Gastrocnemius medialis (tissue), 4 donors: ENCODE results near the gene GSTM4. TPM values are rescaled to one million over a fixed set of nuclear protein-coding genes. Genes with fewer than 3 reads are reported as not detected.
"Not testable (repeated sequence)": the region's sequence is repeated elsewhere in the genome, so short reads cannot be mapped to it uniquely, and the experiment has no call there.

Source experiments
- ATAC-seq, 2 donors: fragments of 150-250 bp; one replicate each; pipeline ENCODE4 v1.9.1; 2016
- DNase-seq, 2 donors: peaks; one replicate each; pipeline ENCODE4 v3.0.0-alpha.2; 2019
- H3K27ac ChIP-seq, 4 donors: fragments of 200-600 bp; sonication (generic); 1 replicate in 1 of 4; 2 replicates in 3 of 4; pipeline ENCODE4 v1.5.1; 2016 to 2018; ENCODE audit warnings: mild to moderate bottlenecking in 2 of 4, moderate library complexity in 1 of 4
- H3K27me3 ChIP-seq, 3 donors: fragments of 200-600 bp; sonication (generic) in 2 of 3; 1 replicate in 1 of 3; 2 replicates in 2 of 3; pipeline versions ENCODE4 v1.5.1 to v1.6.0; 2016 to 2019; ENCODE audit warnings: mild to moderate bottlenecking in 1 of 3, moderate library complexity in 1 of 3
- H3K36me3 ChIP-seq, 2 donors: fragments of 200-600 bp; sonication (generic) in 1 of 2; one replicate each; pipeline ENCODE4 v1.5.1; 2017 to 2018
- H3K4me1 ChIP-seq, 2 donors: fragments of 200-600 bp; sonication (generic) in 1 of 2; one replicate each; pipeline ENCODE4 v1.5.1; 2016 to 2017; ENCODE audit warnings: mild to moderate bottlenecking in 2 of 2
- H3K4me3 ChIP-seq, 4 donors: fragments of 200-600 bp; sonication (generic) in 3 of 4; 1 replicate in 1 of 4; 2 replicates in 3 of 4; pipeline ENCODE4 v1.5.1; 2016 to 2019; ENCODE audit warnings: mild to moderate bottlenecking in 2 of 4
- H3K9me3 ChIP-seq, 3 donors: fragments of 200-600 bp; sonication (generic) in 2 of 3; 1 replicate in 1 of 3; 2 replicates in 2 of 3; pipeline ENCODE4 v1.5.1; 2016 to 2019
- POLR2A ChIP-seq, 2 donors: fragments of 450-650 bp; IDR thresholded peaks; one replicate each; pipeline ENCODE4 v1.6.1; 2017; ENCODE audit warnings: antibody characterized with exemption in 2 of 2, mild to moderate bottlenecking in 2 of 2, moderate library complexity in 2 of 2
- in situ Hi-C, 4 donors: fragments of 200-750 bp; cut with MboI; loops; one replicate each; pipeline versions ENCODE4 v1.15.0 to v1.8.0; 2017; ENCODE audit warnings: low sequenced_read_pairs in 4 of 4
- intact Hi-C: fragments of 100-400 bp; cut with DNase I; formaldehyde crosslinking; loops from one replicate; pipeline ENCODE4 v1.15.1; 2023; ENCODE audit warnings: low total_unique reads
- total RNA-seq, 4 donors: library from RNA; depleted of rRNA; stranded (reverse); fragments of >200 nt; gene quantifications; one replicate each; pipeline versions ENCODE4 v1.1.0 to v1.2.3, GENCODE V29; 2016
- TF ChIP-seq, protein P1 (sequence below), 5 experiments: fragments of 450-650 bp in 3 of 5; fragments of 200-600 bp in 2 of 5; sonication (generic) in 2 of 5; IDR thresholded peaks in 4 of 5; conservative IDR thresholded peaks in 1 of 5; 1 replicate in 4 of 5; 2 replicates in 1 of 5; pipeline ENCODE4 v1.5.1; 2016 to 2019; ENCODE audit warnings: antibody characterized with exemption in 5 of 5, mild to moderate bottlenecking in 3 of 5, moderate library complexity in 3 of 5

Gene GSTM4
- total RNA-seq, 4 donors from 2014 or later: 18.1 to 28.9 (median 25.0) TPM

DNA sequence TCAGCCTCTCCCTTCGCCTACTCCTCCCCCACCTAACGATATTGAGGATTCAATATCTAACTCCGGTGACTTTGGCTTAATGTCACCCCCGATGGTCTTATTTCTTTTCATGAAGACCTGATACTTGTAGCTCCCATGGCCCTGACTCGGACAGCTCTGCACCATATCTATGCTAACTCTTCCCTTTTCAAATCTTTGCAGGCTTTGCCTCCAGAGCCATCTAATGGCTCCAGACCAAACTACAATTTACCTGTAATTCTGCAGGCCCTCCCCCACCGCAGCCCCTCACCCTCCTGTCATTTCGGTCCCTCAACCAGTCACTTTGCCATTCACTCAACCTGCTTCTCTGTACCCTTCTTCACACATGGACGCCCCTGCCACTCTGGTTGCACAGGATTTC lies 48.3 kb downstream of the GSTM4 start:
- no peak for TF ChIP-seq POLR2A (IDR thresholded peaks at IDR 0.05)
- TF ChIP-seq, protein P1, sequence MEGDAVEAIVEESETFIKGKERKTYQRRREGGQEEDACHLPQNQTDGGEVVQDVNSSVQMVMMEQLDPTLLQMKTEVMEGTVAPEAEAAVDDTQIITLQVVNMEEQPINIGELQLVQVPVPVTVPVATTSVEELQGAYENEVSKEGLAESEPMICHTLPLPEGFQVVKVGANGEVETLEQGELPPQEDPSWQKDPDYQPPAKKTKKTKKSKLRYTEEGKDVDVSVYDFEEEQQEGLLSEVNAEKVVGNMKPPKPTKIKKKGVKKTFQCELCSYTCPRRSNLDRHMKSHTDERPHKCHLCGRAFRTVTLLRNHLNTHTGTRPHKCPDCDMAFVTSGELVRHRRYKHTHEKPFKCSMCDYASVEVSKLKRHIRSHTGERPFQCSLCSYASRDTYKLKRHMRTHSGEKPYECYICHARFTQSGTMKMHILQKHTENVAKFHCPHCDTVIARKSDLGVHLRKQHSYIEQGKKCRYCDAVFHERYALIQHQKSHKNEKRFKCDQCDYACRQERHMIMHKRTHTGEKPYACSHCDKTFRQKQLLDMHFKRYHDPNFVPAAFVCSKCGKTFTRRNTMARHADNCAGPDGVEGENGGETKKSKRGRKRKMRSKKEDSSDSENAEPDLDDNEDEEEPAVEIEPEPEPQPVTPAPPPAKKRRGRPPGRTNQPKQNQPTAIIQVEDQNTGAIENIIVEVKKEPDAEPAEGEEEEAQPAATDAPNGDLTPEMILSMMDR (IDR thresholded peaks at IDR 0.05 in 4 of 5, conservative IDR thresholded peaks at IDR 0.05 in 1 of 5): peak in 1 of 5 experiments; percentile 37
- Histone ChIP-seq H3K4me1 (no peaks in the 10 kb centered on the region), H3K36me3 (no peaks in the 10 kb centered on the region), H3K27me3 (no peaks in the 10 kb centered on the region), H3K27ac (no peak overlapping the region), H3K4me3 (no peak overlapping the region), H3K9me3 (no peaks in the 10 kb centered on the region)
- DNase-seq: no peak
- intact Hi-C loops: loop anchor here (5.0 kb wide), 1 partner anchor 62 kb away; no protein-coding TSS in a partner anchor
- no peak for ATAC-seq
- in situ Hi-C loops: no loop called here

- TF ChIP-seq POLR2A (IDR thresholded peaks at IDR 0.05): no peak
- TF ChIP-seq, protein P1 (IDR thresholded peaks at IDR 0.05 in 4 of 5, conservative IDR thresholded peaks at IDR 0.05 in 1 of 5): no peak
- Histone ChIP-seq H3K27ac (no peak overlapping the region), H3K4me1 (no peaks in the 10 kb centered on the region), H3K9me3 (no peaks in the 10 kb centered on the region), H3K36me3 (no peaks in the 10 kb centered on the region), H3K4me3 (no peak overlapping the region), H3K27me3 (no peaks in the 10 kb centered on the region)
- intact Hi-C loops (no loop called here), in situ Hi-C loops (no loop called here)
- no peak for ATAC-seq
- DNase-seq: no peak
Measured at GRCh38 chr1:109705411-109705810, 49.5 kb downstream of the GSTM4 start.

- H3K36me3 ChIP-seq, ATAC-seq, DNase-seq, intact Hi-C loops, H3K27me3 ChIP-seq, H3K9me3 ChIP-seq, in situ Hi-C loops, H3K4me3 ChIP-seq, H3K27ac ChIP-seq, H3K4me1 ChIP-seq: not testable (repeated sequence)
Measured at GRCh38 chr1:109708949-109709348, 53.0 kb downstream of the GSTM4 start.

DNA sequence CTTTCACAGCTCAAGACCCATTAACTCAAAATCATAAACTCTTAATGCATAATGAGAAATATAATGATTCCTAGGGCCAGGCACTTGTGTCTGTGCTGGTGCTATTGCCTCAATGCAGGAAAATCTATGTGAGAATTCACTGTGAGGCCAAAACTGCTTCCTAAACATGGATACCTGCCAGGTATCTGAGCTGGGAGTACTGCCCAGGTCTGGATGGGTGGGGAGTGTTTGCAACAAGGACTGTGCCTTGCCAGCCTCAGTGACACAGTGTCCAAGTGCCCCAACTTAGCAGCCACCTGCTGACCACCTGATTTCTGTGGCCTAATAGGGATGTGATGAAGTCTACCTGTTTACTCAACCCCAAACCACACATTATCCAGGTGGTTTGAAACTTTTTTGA lies 53.9 kb downstream of the GSTM4 start:
- peak; percentile 76 to 91 for ATAC-seq
- intact Hi-C loops, in situ Hi-C loops, DNase-seq, H3K27ac ChIP-seq, H3K9me3 ChIP-seq, H3K27me3 ChIP-seq, H3K4me1 ChIP-seq, H3K36me3 ChIP-seq, H3K4me3 ChIP-seq: not testable (repeated sequence)

Other genes with a start within 250 kb of the GSTM4 start
- 10 to 100 TPM; 63.5 to 82.5 (median 78.2) TPM for gene PSMA5, start 229.7 kb upstream of the GSTM4 start, total RNA-seq
- 100 to 1,000 TPM in 1 of 4 donors, 10 to 100 TPM in 3; 15.7 to 127 (median 83.7) TPM for gene SYPL2, start 189.6 kb upstream of the GSTM4 start, total RNA-seq
- gene ATXN7L2, start 172.2 kb upstream of the GSTM4 start, total RNA-seq: 10 to 100 TPM in 1 of 4 donors, 1 to 10 TPM in 3; 2.1 to 12.1 (median 6.5) TPM
- 1 to 10 TPM; 3.1 to 8.0 (median 3.9) TPM for gene CYB561D1, start 162.0 kb upstream of the GSTM4 start, total RNA-seq
- 10 to 100 TPM in 3 of 4 donors, 1 to 10 TPM in 1; 8.6 to 20.9 (median 15.1) TPM for gene AMIGO1, start 146.4 kb upstream of the GSTM4 start, total RNA-seq
- not detected for gene GPR61, start 116.2 kb upstream of the GSTM4 start, total RNA-seq
- 1 to 10 TPM in 3 of 4 donors, under 1 TPM in 1; 0.90 to 2.5 (median 1.8) TPM for gene GNAI3, start 107.5 kb upstream of the GSTM4 start, total RNA-seq
- gene GNAT2, start 36.5 kb upstream of the GSTM4 start, total RNA-seq: not detected
- gene AMPD2, start 36.3 kb upstream of the GSTM4 start, total RNA-seq: 10 to 100 TPM in 2 of 4 donors, 1 to 10 TPM in 2; 5.3 to 19.4 (median 10.4) TPM
- gene GSTM2, start 12.0 kb downstream of the GSTM4 start, total RNA-seq: 10 to 100 TPM; 29.2 to 41.4 (median 39.0) TPM
- 10 to 100 TPM in 1 of 4 donors, not detected in 3; 30.3 TPM for gene GSTM1, start 31.7 kb downstream of the GSTM4 start, total RNA-seq
- 1 to 10 TPM in 1 of 4 donors, under 1 TPM in 3; 0.15 to 1.9 (median 0.63) TPM for gene GSTM5, start 56.2 kb downstream of the GSTM4 start, total RNA-seq
- 10 to 100 TPM; 54.2 to 85.6 (median 71.8) TPM for gene GSTM3, start 84.9 kb downstream of the GSTM4 start, total RNA-seq
- 1 to 10 TPM in 1 of 4 donors, not detected in 3; 1.4 TPM for gene EPS8L3, start 107.8 kb downstream of the GSTM4 start, total RNA-seq